NOMO-1 treated with dmso at 0.1 percent for 144 hours (cell line): ENCODE results near the gene MPP3.
A peak's percentile ranks its signal among the peaks of the same experiment; 100 is the strongest.
"Not testable (repeated sequence)": the region's sequence is repeated elsewhere in the genome, so short reads cannot be mapped to it uniquely, and the experiment has no call there.

Source experiments
- DNase-seq: peaks from one replicate; lab custom pipeline; 2025; ENCODE audit not compliant: unreplicated experiment; lab: John Stamatoyannopoulos, UW

The MPP3 gene

GRCh38 chr17:43809121-43809520 lies 23.8 kb downstream of the MPP3 start:
- no peak for DNase-seq

- DNase-seq = no peak
These were observed 24.9 kb downstream of the MPP3 start for GRCh38 chr17:43808076-43808475.

GRCh38 chr17:43805117-43805516 lies 27.8 kb downstream of the MPP3 start:
- no peak for DNase-seq

- DNase-seq = no peak
These were observed 29.2 kb downstream of the MPP3 start for GRCh38 chr17:43803758-43804157.

- no peak for DNase-seq
These were observed 31.1 kb downstream of the MPP3 start for GRCh38 chr17:43801844-43802243.

GRCh38 chr17:43800736-43801135 lies 32.2 kb downstream of the MPP3 start:
- DNase-seq = no peak

- no peak for DNase-seq
These were observed 33.9 kb downstream of the MPP3 start for GRCh38 chr17:43799047-43799446.

GRCh38 chr17:43798024-43798423 lies 34.9 kb downstream of the MPP3 start:
- not testable (repeated sequence) for DNase-seq

- not testable (repeated sequence) for DNase-seq
These were observed 40.3 kb downstream of the MPP3 start for GRCh38 chr17:43792668-43793067.

- no peak for DNase-seq
These were observed 41.4 kb downstream of the MPP3 start for GRCh38 chr17:43791589-43791988.

GRCh38 chr17:43790311-43790940 lies 42.5 kb downstream of the MPP3 start:
- no peak for DNase-seq

- DNase-seq = no peak
These were observed 43.5 kb downstream of the MPP3 start for GRCh38 chr17:43789482-43789881.

GRCh38 chr17:43788540-43788939 lies 44.4 kb downstream of the MPP3 start:
- no peak for DNase-seq

GRCh38 chr17:43787728-43788127 lies 45.2 kb downstream of the MPP3 start:
- DNase-seq = peak; percentile 49

GRCh38 chr17:43784628-43785101 lies 48.3 kb downstream of the MPP3 start:
- no peak for DNase-seq

- DNase-seq = no peak
These were observed 48.9 kb downstream of the MPP3 start for GRCh38 chr17:43784068-43784467.

- no peak for DNase-seq
These were observed 49.8 kb downstream of the MPP3 start for GRCh38 chr17:43782913-43783680.

- DNase-seq = no peak
These were observed 52.8 kb downstream of the MPP3 start, which contains the start of gene CFAP97D1 for GRCh38 chr17:43780135-43780534. TSS of gene CFAP97D1 (plus strand) at chr17:43780435. CDS start at chr17:43780463, 28 bp downstream.

- DNase-seq = peak; percentile 67
These were observed 53.5 kb downstream of the MPP3 start for GRCh38 chr17:43779145-43780125.

- peak; percentile 67 for DNase-seq
These were observed 54.4 kb downstream of the MPP3 start, which contains the start of gene DUSP3 for GRCh38 chr17:43778337-43779144. TSS of gene DUSP3 (minus strand) at chr17:43778977. CDS start at chr17:43778924, 53 bp downstream.
